Heart left ventricle (tissue), 16 donors: ENCODE data around the gene PEPD. TPM values are rescaled to one million over a fixed set of nuclear protein-coding genes. Genes with fewer than 3 reads are reported as not detected.
A peak's percentile ranks its signal among the peaks of the same experiment; 100 is the strongest.
"Not testable (repeated sequence)": the region's sequence is repeated elsewhere in the genome, so short reads cannot be mapped to it uniquely, and the experiment has no call there.

Experiments used
- ATAC-seq, 4 donors: fragments of 200-7000 bp; cut with Tn5 transposase; one replicate each; pipeline ENCODE4 v1.9.1; 2020 to 2022; ENCODE audit warnings: moderate library complexity in 4 of 4, mild to moderate bottlenecking in 3 of 4, moderate number of reproducible peaks in 1 of 4
- DNase-seq, 5 donors: peaks; one replicate each; pipeline ENCODE4 v3.0.0-alpha.2; 2020
- H3K27ac ChIP-seq, 12 donors: fragments of 200-600 bp; sonication (generic) in 4 of 12; one replicate each; pipeline versions ENCODE4 v1.5.0 to v1.8.0; 2016 to 2022; ENCODE audit warnings: mild to moderate bottlenecking in 2 of 12
- H3K27me3 ChIP-seq, 9 donors: fragments of 200-600 bp; sonication (generic) in 2 of 9; one replicate each; pipeline versions ENCODE4 v1.5.1 to v1.8.0; 2016 to 2022; ENCODE audit warnings: mild to moderate bottlenecking in 3 of 9
- H3K36me3 ChIP-seq, 9 donors: fragments of 200-600 bp; sonication (generic) in 2 of 9; one replicate each; pipeline versions ENCODE4 v1.5.0 to v1.8.0; 2018 to 2022; ENCODE audit warnings: mild to moderate bottlenecking in 2 of 9
- H3K4me1 ChIP-seq, 12 donors: fragments of 200-600 bp; sonication (generic) in 4 of 12; one replicate each; pipeline versions ENCODE4 v1.5.0 to v1.8.0; 2016 to 2022; ENCODE audit warnings: mild to moderate bottlenecking in 3 of 12
- H3K4me3 ChIP-seq, 12 donors: fragments of 200-600 bp; sonication (generic) in 4 of 12; one replicate each; pipeline versions ENCODE4 v1.5.0 to v1.8.0; 2017 to 2022; ENCODE audit warnings: mild to moderate bottlenecking in 9 of 12, moderate library complexity in 4 of 12
- H3K9me3 ChIP-seq, 12 donors: fragments of 200-600 bp; sonication (generic) in 4 of 12; one replicate each; pipeline versions ENCODE4 v1.5.0 to v1.8.0; 2016 to 2022; ENCODE audit warnings: mild to moderate bottlenecking in 1 of 12
- POLR2A ChIP-seq, 2 donors: fragments of 450-650 bp; IDR thresholded peaks; one replicate each; pipeline ENCODE4 v1.6.1; 2017; ENCODE audit warnings: antibody characterized with exemption in 2 of 2, mild to moderate bottlenecking in 2 of 2, moderate library complexity in 2 of 2
- WGBS, 4 donors: extraction: QIAGEN DNeasy Blood & Tissue Kit in 2 of 4; methylation state at CpG; one replicate each; pipeline versions ENCODE4 v1.1.5 to v1.1.7; 2013 to 2018; 5-methylcytosine and 5-hydroxymethylcytosine counted together
- intact Hi-C, 10 donors: fragments of 100-400 bp; cut with DNase I; formaldehyde crosslinking; loops; one replicate each; pipeline versions ENCODE4 v1.11.1 to v1.14.2; 2022
- polyA plus RNA-seq, 2 donors: library from polyadenylated mRNA; stranded (reverse); fragments of 200-250 nt; gene quantifications; one replicate each; pipeline ENCODE4 v1.2.3, GENCODE V29; 2013
- total RNA-seq, 9 donors: library from RNA; depleted of rRNA in 2 of 9; stranded (reverse); fragments of >200 nt in 2 of 9; fragmentation: NEBNext Ultra II Directional in 3 of 9; extraction: Animal tissue kit (Norgen Biotek cat#: 25700) in 3 of 9; gene quantifications; one replicate each; pipeline versions ENCODE4 v1.1.0 to v1.2.4, GENCODE V29; 2016 to 2023
- TF ChIP-seq, protein P1 (sequence below), 12 donors: fragments of 200-600 bp; sonication (generic) in 4 of 12; IDR thresholded peaks; one replicate each; pipeline versions ENCODE4 v1.5.0 to v1.8.0; 2018 to 2022; ENCODE audit warnings: antibody characterized with exemption in 12 of 12, mild to moderate bottlenecking in 5 of 12
- donor health status: ischemic (EF 13 %, LVEDD 7.1; RV severe dilation, severe dysfunction).
- donor health status: healthy with polysubstance abuse.
- donor health status: DM: no; HTN: yes; CAD: no.
- donor health status: DM: no; HTN: no; CAD: no.
- donor health status: ischemic (EF 25% LVEDD 6.9; RV normal size, moderate dysfunction).
- donor health status: ischemic (EF 25% LVEDD 5.7; RV mildly dilated, moderate dysfunction).
- donor health status: healthy.
- donor health status: DM: yes; HTN: yes; CAD: no.
- donor health status: ischemic (EF 35%, LVEDD 5.7; RV mildly dilated, moderate dysfunction).
- donor health status: nonischemic (EF 11% LVEDD 7.7; RV severe dilation, severe dysfunction).
- donor health status: DM: yes; HTN: yes; CAD: no.
- donor health status: PGD.
- donor health status: ischemic (EF 29% LVEDD 5.4; RV normal size, mild dysfunction).
- donor health status: nonischemic (EF 23%, LVEDD 6.1; RV moderate dilation, normal function).

PEPD gene
- total and polyA plus RNA-seq, 11 donors, result 19.4 to 45.7 (median 29.9) TPM

DNA sequence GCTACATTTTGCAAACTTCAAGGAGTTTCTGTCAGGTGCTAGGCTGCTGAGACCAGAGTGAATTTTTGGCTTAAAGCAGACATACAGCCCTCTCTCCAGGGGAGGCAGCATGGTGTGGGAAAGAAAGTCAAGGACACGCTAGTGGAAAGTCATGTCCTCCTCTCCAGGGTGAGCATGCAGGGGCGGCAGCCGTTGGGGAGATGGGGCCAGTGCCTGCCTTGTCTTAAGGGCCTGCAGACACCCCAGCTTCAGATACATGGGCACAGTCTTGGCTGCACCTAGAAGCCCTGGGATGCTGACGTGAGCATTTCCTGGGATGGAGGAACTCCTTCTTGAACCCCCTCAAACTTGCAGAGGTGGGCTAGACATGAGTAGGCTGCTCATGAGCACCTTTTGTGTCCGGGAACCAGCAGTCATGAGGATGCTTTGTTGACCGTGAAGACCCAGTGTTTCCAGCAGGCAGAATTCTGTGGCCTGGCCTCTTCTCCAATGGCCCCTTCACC lies 43.3 kb upstream of the PEPD start:
- Histone ChIP-seq H3K27ac (no peak overlapping the region), H3K4me3 (no peak overlapping the region), H3K4me1 (no peaks in the 10 kb centered on the region), H3K27me3 (peaks cover 0 to 43% (median 0%) of the 10 kb centered on the region in 9 donors), H3K9me3 (no peaks in the 10 kb centered on the region), H3K36me3 (no peaks in the 10 kb centered on the region)
- DNase-seq, result no peak
- ATAC-seq, result no peak
- intact Hi-C loops, result no loop called here
- 66 to 74% (median 70%) methylated on average over 6 of the region's 6 CpGs for WGBS, 4 donors
- TF ChIP-seq, protein P1, sequence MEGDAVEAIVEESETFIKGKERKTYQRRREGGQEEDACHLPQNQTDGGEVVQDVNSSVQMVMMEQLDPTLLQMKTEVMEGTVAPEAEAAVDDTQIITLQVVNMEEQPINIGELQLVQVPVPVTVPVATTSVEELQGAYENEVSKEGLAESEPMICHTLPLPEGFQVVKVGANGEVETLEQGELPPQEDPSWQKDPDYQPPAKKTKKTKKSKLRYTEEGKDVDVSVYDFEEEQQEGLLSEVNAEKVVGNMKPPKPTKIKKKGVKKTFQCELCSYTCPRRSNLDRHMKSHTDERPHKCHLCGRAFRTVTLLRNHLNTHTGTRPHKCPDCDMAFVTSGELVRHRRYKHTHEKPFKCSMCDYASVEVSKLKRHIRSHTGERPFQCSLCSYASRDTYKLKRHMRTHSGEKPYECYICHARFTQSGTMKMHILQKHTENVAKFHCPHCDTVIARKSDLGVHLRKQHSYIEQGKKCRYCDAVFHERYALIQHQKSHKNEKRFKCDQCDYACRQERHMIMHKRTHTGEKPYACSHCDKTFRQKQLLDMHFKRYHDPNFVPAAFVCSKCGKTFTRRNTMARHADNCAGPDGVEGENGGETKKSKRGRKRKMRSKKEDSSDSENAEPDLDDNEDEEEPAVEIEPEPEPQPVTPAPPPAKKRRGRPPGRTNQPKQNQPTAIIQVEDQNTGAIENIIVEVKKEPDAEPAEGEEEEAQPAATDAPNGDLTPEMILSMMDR (IDR thresholded peaks at IDR 0.05), result no peak
- TF ChIP-seq POLR2A (IDR thresholded peaks at IDR 0.05), result no peak

DNA sequence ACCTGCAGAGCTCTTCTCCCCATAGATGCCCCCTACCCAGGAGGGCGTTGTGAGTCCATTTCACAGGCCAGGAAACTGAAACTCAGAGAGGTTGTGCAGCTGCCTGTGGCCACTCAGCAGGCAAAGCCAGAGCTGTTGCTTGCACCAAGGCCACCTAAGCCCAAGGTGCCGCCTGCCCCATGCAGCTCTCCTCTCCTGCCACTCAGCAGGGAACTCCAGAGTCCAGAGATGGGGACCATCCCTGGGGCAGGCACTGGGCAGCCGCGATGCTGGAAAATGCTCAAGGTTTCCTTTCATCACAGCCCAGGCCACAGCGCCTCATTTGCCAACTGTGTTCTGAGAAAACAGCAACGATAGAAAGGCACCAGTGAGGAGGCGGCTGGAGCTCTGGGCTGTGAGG lies 41.0 kb upstream of the PEPD start:
- WGBS, 4 donors, result 70 to 79% (median 76%) methylated on average over 5 to 7 of the region's 7 CpGs
- peaks cover 0 to 29% (median 0%) of the 10 kb centered on the region in 9 donors for H3K27me3 ChIP-seq
- ATAC-seq (no peak), DNase-seq (no peak)
- no peak for TF ChIP-seq POLR2A (IDR thresholded peaks at IDR 0.05)
- H3K4me1 ChIP-seq, result no peaks in the 10 kb centered on the region
- H3K4me3 ChIP-seq, result no peak overlapping the region
- no peaks in the 10 kb centered on the region for H3K36me3 ChIP-seq
- intact Hi-C loops, result no loop called here
- no peaks in the 10 kb centered on the region for H3K9me3 ChIP-seq
- no peak overlapping the region for H3K27ac ChIP-seq

DNA sequence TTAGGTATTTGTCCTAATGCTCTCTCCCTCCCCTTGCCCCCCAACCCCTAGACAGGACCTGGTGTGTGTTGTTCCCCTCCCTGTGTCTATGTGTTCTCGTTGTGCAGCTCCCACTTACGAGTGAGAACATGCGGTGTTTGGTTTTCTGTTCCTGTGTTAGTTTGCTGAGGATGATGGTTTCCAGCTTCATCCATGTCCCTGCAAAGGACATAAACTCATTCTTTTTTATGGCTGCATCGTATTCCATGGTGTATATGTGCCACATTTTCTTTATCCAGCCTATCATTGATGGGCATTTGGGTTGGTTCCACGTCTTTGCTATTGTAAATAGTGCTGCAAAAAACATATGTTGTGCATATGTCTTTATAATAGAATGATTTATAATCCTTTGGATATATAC lies 40.1 kb upstream of the PEPD start:
- H3K27ac ChIP-seq, DNase-seq, ATAC-seq, intact Hi-C loops, H3K36me3 ChIP-seq, H3K4me3 ChIP-seq, H3K9me3 ChIP-seq, H3K4me1 ChIP-seq: not testable (repeated sequence)
- peaks cover 0 to 23% (median 0%) of the 10 kb centered on the region in 9 donors for H3K27me3 ChIP-seq
- WGBS, 4 donors, result 76 to 84% (median 82%) methylated on average over 5 of the region's 5 CpGs

DNA sequence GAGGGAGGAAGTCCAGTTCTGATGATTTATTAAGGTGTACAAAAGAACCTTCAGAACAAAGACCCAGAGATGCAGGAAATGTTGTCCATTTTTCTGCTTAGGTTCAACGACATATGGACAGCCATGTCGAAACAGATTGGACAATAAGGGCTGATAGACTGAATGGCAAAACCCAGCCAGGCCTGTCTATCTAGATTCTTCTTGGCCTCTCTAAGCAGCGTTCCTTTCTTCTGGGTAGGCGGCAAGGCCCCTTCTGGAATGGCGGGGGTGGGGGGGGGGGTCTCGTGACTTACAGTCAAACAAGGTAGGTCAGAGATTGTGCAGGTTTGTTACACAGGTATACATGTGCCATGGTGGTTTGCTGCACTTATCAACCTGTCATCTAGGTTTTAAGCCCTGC lies 39.7 kb upstream of the PEPD start:
- Histone ChIP-seq H3K4me1 (no peaks in the 10 kb centered on the region), H3K36me3 (no peaks in the 10 kb centered on the region), H3K27me3 (peaks cover 0 to 23% (median 0%) of the 10 kb centered on the region in 9 donors), H3K4me3 (no peak overlapping the region), H3K9me3 (no peaks in the 10 kb centered on the region), H3K27ac (no peak overlapping the region)
- ATAC-seq (no peak), DNase-seq (peak in 1 of 5 donors; percentile 3)
- 76 to 83% (median 78%) methylated on average over 2 to 6 of the region's 6 CpGs for WGBS, 4 donors
- TF ChIP-seq POLR2A (IDR thresholded peaks at IDR 0.05), result no peak
- TF ChIP-seq, protein P1 (IDR thresholded peaks at IDR 0.05), result no peak
- intact Hi-C loops, result no loop called here

DNA sequence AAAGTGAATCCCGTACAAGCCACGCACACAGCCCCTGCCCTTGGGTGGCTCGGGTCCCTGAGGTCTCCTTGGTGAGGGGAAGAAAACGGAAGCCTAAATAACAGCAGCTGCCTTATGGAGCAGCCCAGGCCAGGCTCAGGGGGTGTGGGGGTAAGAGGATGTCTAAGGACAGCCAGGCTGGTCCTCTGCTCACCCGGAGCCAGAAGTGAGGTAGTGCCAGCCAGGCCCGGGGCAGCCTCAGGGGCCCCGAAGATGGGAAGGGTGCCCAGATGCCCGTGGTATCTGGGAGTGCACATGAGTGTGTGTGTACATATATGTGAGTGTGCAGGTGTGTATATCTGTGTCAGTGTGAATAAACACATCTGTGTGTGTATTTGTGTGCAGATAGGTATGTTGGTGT lies 38.4 kb upstream of the PEPD start:
- WGBS, 4 donors, result 77 to 88% (median 83%) methylated on average over 6 to 8 of the region's 8 CpGs
- H3K4me3 ChIP-seq, result no peak overlapping the region
- H3K27ac ChIP-seq, result no peak overlapping the region
- peaks cover 0 to 20% (median 0%) of the 10 kb centered on the region in 9 donors for H3K27me3 ChIP-seq
- no peak for TF ChIP-seq POLR2A (IDR thresholded peaks at IDR 0.05)
- TF ChIP-seq, protein P1 (IDR thresholded peaks at IDR 0.05), result no peak
- no peak for ATAC-seq
- no peaks in the 10 kb centered on the region for H3K9me3 ChIP-seq
- no peaks in the 10 kb centered on the region for H3K36me3 ChIP-seq
- DNase-seq, result no peak
- intact Hi-C loops, result no loop called here
- H3K4me1 ChIP-seq, result no peaks in the 10 kb centered on the region
